Measurements from ENCODE around the gene ANKRD13A.
"Not testable (repeated sequence)": the region's sequence is repeated elsewhere in the genome, so short reads cannot be mapped to it uniquely, and the experiment has no call there.

ANKRD13A gene

DNA sequence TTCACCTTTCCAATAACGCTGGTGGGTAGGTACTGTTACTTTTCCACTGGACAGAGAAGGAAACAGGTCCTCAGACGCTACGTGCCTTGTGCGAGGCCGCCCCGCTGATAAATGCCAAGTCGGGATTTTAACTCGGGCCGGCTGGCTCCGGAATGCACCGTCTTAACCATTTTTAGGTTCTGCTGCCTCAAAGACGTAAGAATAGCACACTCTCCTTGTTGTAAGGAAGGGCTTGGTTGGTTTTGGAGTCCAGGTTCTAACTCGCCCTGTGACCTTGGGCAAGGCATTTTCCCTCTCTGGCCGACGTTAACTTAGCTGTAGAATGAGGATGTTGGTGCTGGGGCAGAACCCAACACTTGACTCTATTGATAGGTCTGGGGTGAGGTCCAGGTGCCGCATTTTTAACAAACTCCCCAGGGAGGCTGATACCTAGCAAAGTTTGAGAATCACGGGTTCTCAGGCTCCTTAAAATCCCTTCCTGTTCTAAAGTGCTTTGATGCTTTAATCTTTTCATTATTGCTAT is 814 bp downstream of the ANKRD13A start:
- H3K4me1 ChIP-seq (ENCODE audit: control insufficient read depth, insufficient read depth, low read length) = peaks cover 20% of the 10 kb centered on the region
- H3K27me3 ChIP-seq (ENCODE audit: control insufficient read depth, insufficient read depth, low read length) = no peaks in the 10 kb centered on the region
- no peaks in the 10 kb centered on the region for H3K36me3 ChIP-seq (ENCODE audit: control insufficient read depth, insufficient read depth, low read length)
- peak overlapping the region; percentile 82 for H3K9ac ChIP-seq (ENCODE audit: low read length)
- H3K9me3 ChIP-seq (ENCODE audit: control insufficient read depth, low read length) = no peaks in the 10 kb centered on the region
- H3K4me3 ChIP-seq (ENCODE audit: low read length) = peak overlapping the region; percentile 77

DNA sequence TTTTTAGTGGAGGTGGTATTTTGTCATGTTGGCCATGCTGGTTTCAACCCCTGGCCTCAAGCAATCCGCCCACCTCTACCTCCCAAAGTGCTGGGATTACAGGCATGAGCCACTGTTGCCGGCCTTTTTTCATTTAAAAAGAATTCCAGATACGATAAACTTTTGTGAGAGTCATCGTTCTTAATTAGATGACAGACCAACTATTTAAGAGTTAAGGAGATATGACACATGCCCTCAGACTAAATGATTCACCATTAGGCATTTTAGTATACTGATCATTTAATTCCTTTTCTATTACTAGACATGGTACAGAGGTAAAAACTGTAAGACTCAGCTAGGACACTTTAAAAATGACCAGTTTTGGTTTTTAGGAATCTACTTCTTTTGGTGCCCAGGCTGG is 2.4 kb downstream of the ANKRD13A start:
- Histone ChIP-seq H3K36me3 (ENCODE audit: control insufficient read depth, insufficient read depth, low read length) (no peaks in the 10 kb centered on the region), H3K4me1 (ENCODE audit: control insufficient read depth, insufficient read depth, low read length) (peaks cover 18% of the 10 kb centered on the region), H3K4me3 (ENCODE audit: low read length) (no peak overlapping the region), H3K9ac (ENCODE audit: low read length) (no peak overlapping the region), H3K27me3 (ENCODE audit: control insufficient read depth, insufficient read depth, low read length) (no peaks in the 10 kb centered on the region), H3K9me3 (ENCODE audit: control insufficient read depth, low read length) (no peaks in the 10 kb centered on the region)

DNA sequence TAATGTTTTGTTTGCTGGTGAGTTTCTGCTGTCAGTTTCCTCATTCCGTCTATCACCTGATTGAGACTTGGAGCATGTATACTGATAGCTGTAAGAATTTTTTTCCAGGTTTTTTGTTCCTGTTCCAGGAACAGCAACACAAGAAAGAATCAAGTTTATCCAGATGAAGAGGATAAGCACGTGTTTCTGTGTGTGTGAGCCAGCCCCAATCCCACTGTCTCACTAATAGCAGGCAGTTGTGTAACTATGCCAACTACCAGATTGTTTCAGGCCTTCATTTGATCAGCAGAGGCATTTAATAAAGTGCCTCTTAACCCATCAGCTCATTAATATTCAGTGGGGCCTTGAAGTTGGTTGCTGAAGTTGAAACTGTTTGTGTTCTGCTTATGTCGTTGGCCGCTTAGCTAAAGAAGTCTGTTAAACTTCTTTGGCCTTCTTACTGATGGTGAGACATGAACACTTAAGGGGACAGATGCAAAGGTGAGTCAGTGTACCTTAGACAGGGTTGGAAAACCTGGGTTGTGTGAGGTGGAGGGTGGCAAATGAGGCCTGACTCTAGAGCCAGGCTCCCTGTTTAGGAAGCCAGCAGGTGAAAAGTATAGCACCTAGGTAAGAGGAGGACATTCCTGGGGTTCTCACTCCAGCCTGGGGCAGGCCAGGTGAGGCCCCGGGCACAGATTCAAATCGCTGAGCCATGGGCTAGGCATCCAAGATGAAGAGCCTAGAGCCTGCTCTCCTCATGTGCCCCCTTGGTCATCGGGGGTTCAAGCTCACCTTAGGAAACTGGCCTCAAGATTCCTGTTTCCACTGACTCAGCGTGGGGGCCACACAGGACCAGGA is 3.7 kb downstream of the ANKRD13A start:
- Histone ChIP-seq H3K9me3 (ENCODE audit: control insufficient read depth, low read length) (no peaks in the 10 kb centered on the region), H3K36me3 (ENCODE audit: control insufficient read depth, insufficient read depth, low read length) (no peaks in the 10 kb centered on the region), H3K4me3 (ENCODE audit: low read length) (no peak overlapping the region), H3K4me1 (ENCODE audit: control insufficient read depth, insufficient read depth, low read length) (peaks cover 18% of the 10 kb centered on the region), H3K27me3 (ENCODE audit: control insufficient read depth, insufficient read depth, low read length) (no peaks in the 10 kb centered on the region), H3K9ac (ENCODE audit: low read length) (no peak overlapping the region)

DNA sequence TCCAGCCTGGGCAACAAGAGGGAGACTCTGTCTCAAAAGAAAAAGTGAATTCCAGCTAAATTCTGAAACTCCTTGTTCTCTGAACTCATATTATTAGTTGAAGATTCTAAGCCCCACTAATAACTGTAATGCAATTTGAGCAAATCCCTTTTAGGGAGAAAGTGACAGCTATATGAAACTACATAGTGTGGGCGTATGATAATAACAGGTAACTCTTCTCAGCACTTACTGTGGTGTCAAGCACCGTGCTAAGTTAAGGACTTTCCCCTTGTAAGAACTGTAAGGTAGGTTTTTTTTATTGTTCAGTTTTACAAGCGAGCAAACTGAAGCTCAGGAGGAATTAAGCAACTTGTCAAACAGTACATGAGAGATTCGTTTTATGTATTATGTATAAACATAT is 5.4 kb downstream of the ANKRD13A start:
- Histone ChIP-seq H3K9me3 (ENCODE audit: control insufficient read depth, low read length) (no peaks in the 10 kb centered on the region), H3K27me3 (ENCODE audit: control insufficient read depth, insufficient read depth, low read length) (no peaks in the 10 kb centered on the region), H3K4me1 (ENCODE audit: control insufficient read depth, insufficient read depth, low read length) (peaks cover 11% of the 10 kb centered on the region), H3K4me3 (ENCODE audit: low read length) (no peak overlapping the region), H3K36me3 (ENCODE audit: control insufficient read depth, insufficient read depth, low read length) (no peaks in the 10 kb centered on the region), H3K9ac (ENCODE audit: low read length) (no peak overlapping the region)

DNA sequence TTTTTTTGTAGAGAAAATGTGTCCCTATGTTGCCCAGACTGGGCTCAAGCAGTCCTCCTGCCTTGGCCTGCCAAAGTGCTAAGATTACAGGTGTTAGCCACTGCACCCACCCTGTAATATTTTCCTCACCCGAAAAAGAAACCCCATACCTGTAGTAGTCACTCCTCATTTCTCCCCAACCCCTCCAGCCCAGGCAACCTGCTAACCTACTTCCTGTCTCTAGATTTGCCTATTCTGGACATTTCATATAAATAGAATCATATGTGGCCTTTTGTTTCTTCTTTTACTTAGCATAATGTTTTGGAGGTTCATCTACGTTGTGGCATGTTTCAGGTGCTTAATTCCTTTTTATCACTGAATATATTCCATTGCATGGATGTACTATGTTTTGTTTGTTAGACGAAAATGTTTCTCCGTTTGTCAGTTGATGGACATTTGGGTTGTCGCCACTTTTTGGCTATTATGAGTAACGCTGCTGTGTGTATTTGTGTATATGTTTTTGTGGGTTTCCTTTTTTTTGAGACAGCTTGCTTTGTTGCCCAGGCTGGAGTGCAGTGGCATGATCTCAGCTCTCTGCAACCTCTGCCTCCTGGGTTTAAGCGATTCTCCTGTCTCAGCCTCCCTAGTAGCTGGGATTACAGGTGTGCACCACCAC is 6.2 kb downstream of the ANKRD13A start:
- H3K27me3 ChIP-seq (ENCODE audit: control insufficient read depth, insufficient read depth, low read length) = no peaks in the 10 kb centered on the region
- H3K9me3 ChIP-seq (ENCODE audit: control insufficient read depth, low read length) = no peaks in the 10 kb centered on the region
- no peak overlapping the region for H3K9ac ChIP-seq (ENCODE audit: low read length)

DNA sequence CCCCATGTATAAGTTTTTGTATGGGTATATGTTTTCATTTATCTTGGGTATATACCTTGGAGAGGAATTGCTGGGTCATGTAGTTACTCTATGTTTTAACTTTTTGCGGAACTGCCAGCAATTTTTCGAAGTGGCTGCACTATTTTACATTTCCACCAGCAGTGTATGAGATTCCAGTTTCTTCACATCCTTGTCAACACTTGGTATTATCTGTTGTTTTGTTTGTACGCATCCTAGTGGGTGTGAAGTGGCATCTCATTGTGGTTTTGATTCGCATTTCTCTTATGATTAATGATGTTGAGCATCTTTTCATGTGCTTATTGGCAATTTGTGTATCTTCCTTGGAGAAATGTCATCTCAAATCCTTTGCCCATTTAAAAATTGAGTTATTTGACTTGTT is 6.9 kb downstream of the ANKRD13A start:
- Histone ChIP-seq H3K4me1 (ENCODE audit: control insufficient read depth, insufficient read depth, low read length) (peaks cover 6% of the 10 kb centered on the region), H3K27me3 (ENCODE audit: control insufficient read depth, insufficient read depth, low read length) (no peaks in the 10 kb centered on the region)

More for the DNA sequence above, 6.2 kb downstream of the ANKRD13A start:
- Histone ChIP-seq H3K4me3 (ENCODE audit: low read length) (no peak overlapping the region), H3K36me3 (ENCODE audit: control insufficient read depth, insufficient read depth, low read length) (no peaks in the 10 kb centered on the region), H3K4me1 (ENCODE audit: control insufficient read depth, insufficient read depth, low read length) (peaks cover 7% of the 10 kb centered on the region)

DNA sequence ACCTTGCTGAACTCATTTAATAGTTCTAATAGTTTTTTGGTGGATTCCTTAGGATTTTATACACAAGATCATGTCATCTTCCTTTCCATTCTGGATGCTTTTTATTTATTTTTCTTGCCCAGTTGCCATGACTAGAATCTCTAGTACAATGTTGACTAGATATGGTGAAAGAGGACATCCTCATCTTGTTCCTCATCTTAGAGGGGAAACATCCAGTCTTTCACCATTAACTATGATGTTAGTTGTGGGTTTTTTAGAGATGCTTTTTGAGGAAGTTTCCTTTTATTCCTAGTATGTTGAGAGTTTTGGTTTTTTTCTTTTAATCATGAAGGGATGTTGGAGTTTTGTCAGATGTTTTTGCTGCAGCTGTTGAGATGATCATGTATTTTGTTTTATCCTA is 8.7 kb downstream of the ANKRD13A start:
- H3K4me3 ChIP-seq (ENCODE audit: low read length) = no peak overlapping the region

More for the DNA sequence above, 6.9 kb downstream of the ANKRD13A start:
- no peaks in the 10 kb centered on the region for H3K9me3 ChIP-seq (ENCODE audit: control insufficient read depth, low read length)
- no peak overlapping the region for H3K4me3 ChIP-seq (ENCODE audit: low read length)
- H3K9ac ChIP-seq (ENCODE audit: low read length) = no peak overlapping the region
- no peaks in the 10 kb centered on the region for H3K36me3 ChIP-seq (ENCODE audit: control insufficient read depth, insufficient read depth, low read length)

DNA sequence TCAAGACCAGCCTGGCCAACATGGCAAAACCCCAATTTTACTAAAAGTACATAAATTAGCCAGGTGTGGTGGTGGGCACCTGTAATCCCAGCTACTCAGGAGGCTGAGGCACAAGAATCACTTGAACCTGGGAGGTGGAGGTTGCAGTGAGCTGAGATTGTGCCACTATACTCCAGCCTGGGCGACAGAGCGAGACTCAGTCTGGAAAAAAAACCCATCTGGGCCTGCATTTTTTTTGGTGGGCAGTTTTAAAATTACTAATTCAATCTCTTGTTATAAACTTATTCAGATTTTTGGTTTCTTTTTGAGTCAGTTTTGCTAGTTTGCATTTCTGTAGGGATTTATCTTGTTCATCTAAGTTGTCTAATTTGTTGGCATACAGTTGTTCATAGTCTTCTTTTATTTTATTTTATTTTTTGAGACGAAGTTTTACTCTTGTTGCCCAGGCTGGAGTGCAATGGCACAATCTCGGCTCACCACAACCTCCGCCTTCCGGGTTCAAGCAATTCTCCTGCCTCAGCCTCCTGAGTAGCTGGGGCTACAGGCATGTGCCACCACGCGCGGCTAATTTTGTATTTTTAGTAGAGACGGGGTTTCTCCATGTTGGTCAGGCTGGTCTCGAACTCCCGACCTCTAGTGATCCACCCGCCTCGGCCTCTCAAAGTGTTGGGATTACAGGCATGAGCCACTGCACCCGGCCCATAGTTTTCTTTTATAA is 9.6 kb downstream of the ANKRD13A start:
- not testable (repeated sequence) for H3K4me3 ChIP-seq (ENCODE audit: low read length); H3K4me1 ChIP-seq (ENCODE audit: control insufficient read depth, insufficient read depth, low read length); H3K36me3 ChIP-seq (ENCODE audit: control insufficient read depth, insufficient read depth, low read length); H3K9me3 ChIP-seq (ENCODE audit: control insufficient read depth, low read length); H3K27me3 ChIP-seq (ENCODE audit: control insufficient read depth, insufficient read depth, low read length); H3K9ac ChIP-seq (ENCODE audit: low read length)

More for the DNA sequence above, 8.7 kb downstream of the ANKRD13A start:
- no peak overlapping the region for H3K9ac ChIP-seq (ENCODE audit: low read length)
- H3K9me3 ChIP-seq (ENCODE audit: control insufficient read depth, low read length) = no peaks in the 10 kb centered on the region
- H3K4me1 ChIP-seq (ENCODE audit: control insufficient read depth, insufficient read depth, low read length) = no peaks in the 10 kb centered on the region
- H3K27me3 ChIP-seq (ENCODE audit: control insufficient read depth, insufficient read depth, low read length) = no peaks in the 10 kb centered on the region
- no peaks in the 10 kb centered on the region for H3K36me3 ChIP-seq (ENCODE audit: control insufficient read depth, insufficient read depth, low read length)

DNA sequence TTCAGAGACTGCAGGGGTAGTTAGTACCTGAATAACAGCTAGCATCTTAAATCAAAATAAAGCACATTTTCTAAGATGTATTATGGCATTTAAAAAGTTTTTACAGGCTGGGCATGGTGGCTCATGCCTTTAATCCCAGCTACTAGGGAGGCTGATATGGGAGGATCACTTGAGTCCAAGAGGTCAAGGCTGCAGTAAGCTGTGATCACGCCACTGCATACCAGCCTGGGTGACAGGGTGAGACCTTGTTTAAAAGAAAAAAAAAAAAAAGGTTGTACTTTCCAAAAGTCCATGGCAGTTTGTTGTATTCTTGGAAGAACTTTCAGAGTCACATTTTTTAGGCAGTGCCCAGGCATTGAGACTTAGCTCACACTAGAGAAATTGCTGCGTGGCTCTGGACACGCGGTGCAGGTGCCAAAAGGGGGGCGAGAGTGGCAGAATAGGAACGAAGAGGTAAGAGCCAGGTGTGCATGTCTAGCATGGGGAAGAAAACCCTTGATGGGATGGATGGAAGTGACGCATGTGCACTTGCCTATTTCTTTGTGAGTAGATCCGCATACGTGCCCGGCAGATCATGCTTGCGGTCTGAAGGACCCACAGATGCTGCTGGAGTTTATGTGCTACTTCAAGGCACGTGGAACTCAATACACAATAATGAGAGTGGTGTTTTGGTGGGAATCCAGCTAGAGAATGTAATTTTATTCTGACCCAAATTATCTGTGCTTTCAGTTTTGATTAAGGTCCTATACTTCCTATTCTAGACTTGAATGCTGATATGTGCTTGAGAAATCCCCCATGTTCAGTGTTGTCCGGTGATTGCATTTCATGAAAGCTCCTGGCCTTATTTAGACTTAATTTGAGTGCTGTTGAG is 11.9 kb downstream of the ANKRD13A start:
- no peak overlapping the region for H3K4me3 ChIP-seq (ENCODE audit: low read length)
- H3K9me3 ChIP-seq (ENCODE audit: control insufficient read depth, low read length) = no peaks in the 10 kb centered on the region
- H3K27me3 ChIP-seq (ENCODE audit: control insufficient read depth, insufficient read depth, low read length) = no peaks in the 10 kb centered on the region
- no peaks in the 10 kb centered on the region for H3K4me1 ChIP-seq (ENCODE audit: control insufficient read depth, insufficient read depth, low read length)
- no peaks in the 10 kb centered on the region for H3K36me3 ChIP-seq (ENCODE audit: control insufficient read depth, insufficient read depth, low read length)
- no peak overlapping the region for H3K9ac ChIP-seq (ENCODE audit: low read length)

DNA sequence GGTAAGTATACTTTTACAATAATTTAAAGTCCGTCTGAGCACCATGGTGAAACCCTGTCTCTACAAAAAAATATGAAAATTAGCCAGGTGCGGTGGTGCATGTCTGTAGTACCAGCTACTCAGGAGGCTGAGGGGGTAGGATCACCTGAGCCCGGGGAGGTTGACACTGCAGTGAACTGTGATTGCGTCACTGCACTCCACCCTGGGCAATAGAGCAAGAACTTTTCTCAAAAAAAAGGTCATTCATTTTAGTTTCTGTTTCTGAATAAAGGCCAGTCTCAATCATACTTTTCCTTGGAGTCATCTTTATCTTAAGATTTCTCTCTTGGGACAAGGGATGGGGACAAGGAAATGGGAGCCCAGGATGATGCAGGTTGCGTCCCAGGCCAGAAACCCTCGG is 12.9 kb downstream of the ANKRD13A start:
- Histone ChIP-seq H3K9ac (ENCODE audit: low read length) (no peak overlapping the region), H3K36me3 (ENCODE audit: control insufficient read depth, insufficient read depth, low read length) (no peaks in the 10 kb centered on the region), H3K4me3 (ENCODE audit: low read length) (no peak overlapping the region), H3K4me1 (ENCODE audit: control insufficient read depth, insufficient read depth, low read length) (no peaks in the 10 kb centered on the region), H3K27me3 (ENCODE audit: control insufficient read depth, insufficient read depth, low read length) (no peaks in the 10 kb centered on the region), H3K9me3 (ENCODE audit: control insufficient read depth, low read length) (no peaks in the 10 kb centered on the region)

DNA sequence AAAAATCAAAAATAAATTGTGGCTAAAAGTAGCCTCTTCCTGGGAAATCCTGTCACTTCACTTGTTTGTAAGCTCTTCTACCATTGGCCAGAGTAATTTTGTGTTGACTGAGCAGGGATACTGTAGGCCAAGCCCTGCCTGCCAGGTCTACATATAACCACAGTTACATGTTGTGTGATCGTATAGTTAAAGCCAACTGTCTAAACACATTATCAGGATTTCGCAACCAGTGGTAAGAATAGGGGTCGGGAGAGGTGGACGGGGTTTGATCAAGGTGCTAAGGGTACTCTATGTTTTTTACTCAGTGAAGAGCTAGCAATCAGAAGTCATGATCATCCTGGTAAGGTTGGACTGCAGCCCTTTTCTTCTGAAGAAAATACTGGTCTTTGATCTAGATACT is 13.4 kb downstream of the ANKRD13A start:
- Histone ChIP-seq H3K4me1 (ENCODE audit: control insufficient read depth, insufficient read depth, low read length) (no peaks in the 10 kb centered on the region), H3K27me3 (ENCODE audit: control insufficient read depth, insufficient read depth, low read length) (no peaks in the 10 kb centered on the region), H3K9ac (ENCODE audit: low read length) (no peak overlapping the region), H3K9me3 (ENCODE audit: control insufficient read depth, low read length) (no peaks in the 10 kb centered on the region), H3K36me3 (ENCODE audit: control insufficient read depth, insufficient read depth, low read length) (no peaks in the 10 kb centered on the region), H3K4me3 (ENCODE audit: low read length) (no peak overlapping the region)
